HG03575 (cell line): ENCODE results near the gene UNC13C.

Experiments
- ATAC-seq: cut with Tn5 transposase; IDR thresholded peaks from one replicate; pipeline ENCODE4 v1.9.1; 2021; ENCODE audit not compliant: unreplicated experiment, insufficient number of reproducible peaks, low FRiP score; ENCODE audit errors: extremely low read depth

UNC13C gene

GRCh38 chr15:54014067-54014655 is 35.9 kb downstream of the UNC13C start:
- ATAC-seq = no peak

- no peak for ATAC-seq
Measured at GRCh38 chr15:54017251-54017650, 39.0 kb downstream of the UNC13C start.

GRCh38 chr15:54017959-54018358 is 39.7 kb downstream of the UNC13C start:
- no peak for ATAC-seq

- ATAC-seq = no peak
Measured at GRCh38 chr15:54026258-54026657, 48.0 kb downstream of the UNC13C start.

- ATAC-seq = no peak
Measured at GRCh38 chr15:54026891-54027290, 48.6 kb downstream of the UNC13C start.

GRCh38 chr15:54029081-54029480 is 50.8 kb downstream of the UNC13C start:
- no peak for ATAC-seq

GRCh38 chr15:54032066-54032465 is 53.8 kb downstream of the UNC13C start:
- ATAC-seq = no peak

- no peak for ATAC-seq
Measured at GRCh38 chr15:54033356-54033860, 55.2 kb downstream of the UNC13C start.

- ATAC-seq = no peak
Measured at GRCh38 chr15:54033869-54034458, 55.7 kb downstream of the UNC13C start.

- no peak for ATAC-seq
Measured at GRCh38 chr15:54035616-54036015, 57.4 kb downstream of the UNC13C start.

- ATAC-seq = no peak
Measured at GRCh38 chr15:54045397-54045796, 67.2 kb downstream of the UNC13C start.

- no peak for ATAC-seq
Measured at GRCh38 chr15:54046093-54046492, 67.9 kb downstream of the UNC13C start.

- ATAC-seq = no peak
Measured at GRCh38 chr15:54064365-54064764, 86.1 kb downstream of the UNC13C start.

- no peak for ATAC-seq
Measured at GRCh38 chr15:54066403-54066802, 88.2 kb downstream of the UNC13C start.

- ATAC-seq = no peak
Measured at GRCh38 chr15:54082836-54083492, 104.7 kb downstream of the UNC13C start.

- no peak for ATAC-seq
Measured at GRCh38 chr15:54083501-54083900, 105.3 kb downstream of the UNC13C start.

- no peak for ATAC-seq
Measured at GRCh38 chr15:54083991-54084390, 105.8 kb downstream of the UNC13C start.

- ATAC-seq = no peak
Measured at GRCh38 chr15:54088837-54089236, 110.6 kb downstream of the UNC13C start.

- ATAC-seq = no peak
Measured at GRCh38 chr15:54089776-54090175, 111.5 kb downstream of the UNC13C start.

- ATAC-seq = no peak
Measured at GRCh38 chr15:54091651-54092050, 113.4 kb downstream of the UNC13C start.
